Upper lobe of left lung (tissue), 6 donors: ENCODE data around the gene FBH1. TPM values are rescaled to one million over a fixed set of nuclear protein-coding genes. Genes with fewer than 3 reads are reported as not detected.
"Not testable (repeated sequence)": the region's sequence is repeated elsewhere in the genome, so short reads cannot be mapped to it uniquely, and the experiment has no call there.

ENCODE experiments used
- ATAC-seq, 2 donors: fragments of 200-7000 bp; cut with Tn5 transposase; one replicate each; pipeline ENCODE4 v1.9.1; 2022; ENCODE audit warnings: mild to moderate bottlenecking in 2 of 2, moderate library complexity in 2 of 2; ENCODE audit not compliant: low FRiP score in 2 of 2
- DNase-seq, 2 donors: peaks; one replicate each; pipeline ENCODE4 v3.0.0-alpha.2; 2019 to 2020
- H3K27ac ChIP-seq, 4 donors: fragments of 200-600 bp; sonication (generic); one replicate each; pipeline ENCODE4 v1.5.1; 2016 to 2019
- H3K27me3 ChIP-seq, 4 donors: fragments of 200-600 bp; sonication (generic); one replicate each; pipeline ENCODE4 v1.5.1; 2017 to 2019
- H3K36me3 ChIP-seq, 4 donors: fragments of 200-600 bp; sonication (generic); one replicate each; pipeline ENCODE4 v1.5.1; 2016 to 2019
- H3K4me1 ChIP-seq, 4 donors: fragments of 200-600 bp; sonication (generic); one replicate each; pipeline ENCODE4 v1.5.1; 2018 to 2019
- H3K4me3 ChIP-seq, 4 donors: fragments of 200-600 bp; sonication (generic); one replicate each; pipeline ENCODE4 v1.5.1; 2017 to 2019; ENCODE audit warnings: mild to moderate bottlenecking in 2 of 4, moderate library complexity in 1 of 4
- H3K9me3 ChIP-seq, 4 donors: fragments of 200-600 bp; sonication (generic); one replicate each; pipeline ENCODE4 v1.5.1; 2018 to 2019
- EP300 ChIP-seq, 4 donors: sonication (generic); formaldehyde crosslinking; IDR thresholded peaks; one replicate each; pipeline ENCODE4 v1.5.1; 2017; ENCODE audit warnings: antibody characterized with exemption in 4 of 4, control low read depth in 2 of 4
- POLR2A ChIP-seq, 4 donors: fragments of 450-650 bp; IDR thresholded peaks; one replicate each; pipeline ENCODE4 v1.5.1; 2016 to 2017; ENCODE audit warnings: antibody characterized with exemption in 4 of 4, mild to moderate bottlenecking in 2 of 4
- POLR2AphosphoS5 ChIP-seq, 2 donors: sonication (generic); formaldehyde crosslinking; IDR thresholded peaks; one replicate each; pipeline ENCODE4 v1.5.1; 2017; ENCODE audit warnings: antibody characterized with exemption in 2 of 2
- WGBS, 2 donors: methylation state at CpG; one replicate each; pipeline ENCODE4 v1.1.5; 2017 to 2018; 5-methylcytosine and 5-hydroxymethylcytosine counted together
- total RNA-seq, 6 donors: library from RNA; depleted of rRNA in 4 of 6; stranded (reverse); fragments of >200 nt in 4 of 6; gene quantifications; one replicate each; pipeline versions ENCODE4 v1.1.0 to v1.2.1, GENCODE V29; 2016 to 2021
- TF ChIP-seq, protein P1 (sequence below), 6 experiments: fragments of 450-650 bp in 4 of 6; fragments of 200-600 bp in 2 of 6; sonication (generic) in 2 of 6; IDR thresholded peaks; one replicate each; pipeline ENCODE4 v1.5.1; 2016 to 2019; ENCODE audit warnings: antibody characterized with exemption in 6 of 6
- donor health status: DM: no; HTN: no; CAD: no; lungs with moderate emphysema.
- donor health status: DM: no; HTN: yes; CAD: no; lungs with severe emphysema.

Gene FBH1
- total RNA-seq, 6 donors from 2014 or later = 62.4 to 186 (median 77.4) TPM

DNA sequence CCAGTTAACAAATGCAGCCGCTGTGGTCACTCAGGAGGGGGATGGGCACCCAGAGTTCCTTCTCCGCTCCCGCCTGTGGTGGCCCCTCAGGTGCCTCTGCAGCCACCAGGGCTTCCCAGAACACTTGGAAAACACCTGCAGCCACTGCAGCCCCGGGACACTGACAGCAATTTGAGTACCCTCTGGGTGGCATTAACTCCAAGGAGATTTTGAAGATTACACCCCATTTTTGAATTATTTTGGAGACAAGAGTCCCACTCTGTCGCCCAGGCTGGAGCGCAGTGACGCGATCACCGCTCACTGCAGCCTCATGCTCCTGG lies 55.1 kb downstream of the FBH1 start:
- peaks cover 59 to 76% (median 71%) of the 10 kb centered on the region in 4 donors for H3K4me1 ChIP-seq
- peak overlapping the region; percentile 26 to 45 (median 39) for H3K4me3 ChIP-seq
- DNase-seq = no peak
- no peaks in the 10 kb centered on the region for H3K27me3 ChIP-seq
- no peak for TF ChIP-seq EP300 (IDR thresholded peaks at IDR 0.05)
- TF ChIP-seq, protein P1, sequence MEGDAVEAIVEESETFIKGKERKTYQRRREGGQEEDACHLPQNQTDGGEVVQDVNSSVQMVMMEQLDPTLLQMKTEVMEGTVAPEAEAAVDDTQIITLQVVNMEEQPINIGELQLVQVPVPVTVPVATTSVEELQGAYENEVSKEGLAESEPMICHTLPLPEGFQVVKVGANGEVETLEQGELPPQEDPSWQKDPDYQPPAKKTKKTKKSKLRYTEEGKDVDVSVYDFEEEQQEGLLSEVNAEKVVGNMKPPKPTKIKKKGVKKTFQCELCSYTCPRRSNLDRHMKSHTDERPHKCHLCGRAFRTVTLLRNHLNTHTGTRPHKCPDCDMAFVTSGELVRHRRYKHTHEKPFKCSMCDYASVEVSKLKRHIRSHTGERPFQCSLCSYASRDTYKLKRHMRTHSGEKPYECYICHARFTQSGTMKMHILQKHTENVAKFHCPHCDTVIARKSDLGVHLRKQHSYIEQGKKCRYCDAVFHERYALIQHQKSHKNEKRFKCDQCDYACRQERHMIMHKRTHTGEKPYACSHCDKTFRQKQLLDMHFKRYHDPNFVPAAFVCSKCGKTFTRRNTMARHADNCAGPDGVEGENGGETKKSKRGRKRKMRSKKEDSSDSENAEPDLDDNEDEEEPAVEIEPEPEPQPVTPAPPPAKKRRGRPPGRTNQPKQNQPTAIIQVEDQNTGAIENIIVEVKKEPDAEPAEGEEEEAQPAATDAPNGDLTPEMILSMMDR (IDR thresholded peaks at IDR 0.05) = no peak
- TF ChIP-seq POLR2A (IDR thresholded peaks at IDR 0.05) = no peak
- H3K27ac ChIP-seq = peak overlapping the region; percentile 82 to 93 (median 86)
- H3K9me3 ChIP-seq = no peaks in the 10 kb centered on the region
- no peak for ATAC-seq
- no peaks in the 10 kb centered on the region for H3K36me3 ChIP-seq
- WGBS, 2 donors = 62 to 75% methylated on average over 8 to 9 of the region's 9 CpGs

DNA sequence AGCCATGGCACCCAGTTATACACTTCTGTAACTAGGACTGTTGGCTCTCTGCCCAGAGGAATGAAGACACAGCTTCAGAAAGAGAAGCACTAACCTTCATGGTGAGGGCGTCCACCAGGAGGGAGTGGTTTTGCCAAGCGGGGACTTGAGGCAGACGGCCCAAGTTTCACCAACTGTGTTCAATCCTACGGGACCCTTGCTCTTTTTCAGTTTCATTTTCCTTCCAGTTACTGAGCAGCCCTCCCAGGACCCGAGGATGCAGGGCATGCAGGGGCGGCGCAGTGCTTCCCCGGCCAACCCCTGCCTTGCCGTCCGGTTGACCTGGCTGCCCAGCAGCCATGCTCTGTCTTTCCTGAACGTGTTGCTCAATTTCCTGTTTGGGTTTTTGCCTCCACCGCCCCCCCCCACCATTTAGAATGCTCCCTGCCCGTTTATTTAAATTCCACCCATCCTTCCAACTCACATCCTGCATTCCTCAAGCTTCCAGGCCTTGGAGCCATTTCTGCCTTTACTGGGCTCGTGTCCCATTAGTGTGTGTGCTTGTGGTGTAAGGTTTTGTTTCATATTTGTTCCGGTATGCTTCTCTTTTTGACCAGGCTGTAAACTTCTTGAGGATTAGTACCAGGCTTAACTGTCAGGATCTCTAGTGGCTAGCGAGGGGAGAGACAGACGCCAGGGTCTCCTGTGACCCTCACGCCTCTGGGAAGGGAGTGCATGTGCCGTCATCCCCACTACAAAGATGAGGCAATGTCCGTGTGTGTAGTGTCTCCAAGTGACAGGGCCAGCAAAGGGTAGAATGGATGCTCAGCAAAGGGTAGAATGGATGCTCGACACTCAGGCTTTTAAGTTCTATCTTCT lies 55.7 kb downstream of the FBH1 start:
- peak overlapping the region; percentile 82 to 93 (median 86) for H3K27ac ChIP-seq
- TF ChIP-seq EP300 (IDR thresholded peaks at IDR 0.05) (peak in 2 of 4 donors; percentile 66 to 69), POLR2AphosphoS5 (IDR thresholded peaks at IDR 0.05) (peak; percentile 71 to 88), POLR2A (IDR thresholded peaks at IDR 0.05) (peak in 1 of 4 donors; percentile 47)
- TF ChIP-seq, protein P1 (IDR thresholded peaks at IDR 0.05) = no peak
- peak; percentile 57 to 79 for DNase-seq
- no peaks in the 10 kb centered on the region for H3K27me3 ChIP-seq
- H3K4me3 ChIP-seq = peak overlapping the region; percentile 26 to 45 (median 39)
- ATAC-seq = peak; percentile 23 to 54
- WGBS, 2 donors = 24 to 32% methylated on average over 20 to 21 of the region's 21 CpGs
- peaks cover 66 to 83% (median 77%) of the 10 kb centered on the region in 4 donors for H3K4me1 ChIP-seq
- H3K9me3 ChIP-seq = no peaks in the 10 kb centered on the region
- no peaks in the 10 kb centered on the region for H3K36me3 ChIP-seq

DNA sequence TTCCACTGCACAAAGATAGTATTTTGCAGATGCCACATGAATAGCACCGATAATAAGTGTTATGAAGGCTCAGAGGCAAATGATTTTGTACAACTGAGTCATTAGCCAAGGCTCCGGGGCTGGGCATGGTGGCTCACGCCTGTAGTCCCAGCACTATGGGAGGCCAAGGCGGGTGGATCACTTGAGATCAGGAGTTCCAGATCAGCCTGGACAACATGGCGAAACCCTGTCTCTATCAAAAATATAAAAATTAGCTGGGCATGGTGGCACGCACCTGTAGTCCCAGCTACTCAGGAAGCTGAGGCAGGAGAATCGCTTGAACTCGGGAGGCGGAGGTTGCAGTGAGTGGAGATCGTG lies 56.4 kb downstream of the FBH1 start:
- ATAC-seq, H3K27me3 ChIP-seq, DNase-seq, H3K36me3 ChIP-seq, H3K9me3 ChIP-seq: not testable (repeated sequence)
- peaks cover 71 to 81% (median 77%) of the 10 kb centered on the region in 4 donors for H3K4me1 ChIP-seq
- peak overlapping the region in 1 of 4 donors; percentile 45 for H3K4me3 ChIP-seq
- H3K27ac ChIP-seq = peak overlapping the region; percentile 82 to 93 (median 86)
- WGBS, 2 donors = 82 to 93% methylated on average over 10 of the region's 10 CpGs

DNA sequence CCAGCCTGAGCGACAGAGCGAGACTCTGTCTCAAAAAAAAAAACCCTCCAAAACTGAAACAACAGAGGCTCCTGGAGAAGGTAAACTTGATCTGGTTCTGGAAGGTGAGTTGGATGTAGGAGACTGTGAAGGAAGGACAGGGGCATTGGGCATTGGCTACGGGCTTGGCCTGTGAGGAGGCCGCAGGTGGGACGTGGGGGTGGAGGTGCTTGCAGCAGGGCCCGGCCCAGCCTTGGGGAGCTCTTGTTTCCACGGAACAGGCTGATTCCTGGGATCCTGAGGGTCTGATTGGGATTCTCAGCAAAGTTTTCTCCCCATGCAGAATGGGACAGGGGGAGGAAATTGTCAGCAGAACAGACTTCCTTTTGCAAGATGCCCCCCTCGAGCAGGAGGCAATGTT lies 56.7 kb downstream of the FBH1 start:
- WGBS, 2 donors = 87 to 88% methylated on average over 7 to 8 of the region's 8 CpGs
- Histone ChIP-seq H3K36me3 (peaks cover 0 to 2% (median 0%) of the 10 kb centered on the region in 4 donors), H3K27me3 (no peaks in the 10 kb centered on the region), H3K4me1 (peaks cover 70 to 81% (median 78%) of the 10 kb centered on the region in 4 donors), H3K4me3 (no peak overlapping the region), H3K9me3 (no peaks in the 10 kb centered on the region), H3K27ac (peak overlapping the region; percentile 82 to 93 (median 86))
- DNase-seq = no peak
- ATAC-seq = no peak
- TF ChIP-seq EP300 (IDR thresholded peaks at IDR 0.05) (no peak), POLR2A (IDR thresholded peaks at IDR 0.05) (no peak), POLR2AphosphoS5 (IDR thresholded peaks at IDR 0.05) (no peak)
- TF ChIP-seq, protein P1 (IDR thresholded peaks at IDR 0.05) = no peak

DNA sequence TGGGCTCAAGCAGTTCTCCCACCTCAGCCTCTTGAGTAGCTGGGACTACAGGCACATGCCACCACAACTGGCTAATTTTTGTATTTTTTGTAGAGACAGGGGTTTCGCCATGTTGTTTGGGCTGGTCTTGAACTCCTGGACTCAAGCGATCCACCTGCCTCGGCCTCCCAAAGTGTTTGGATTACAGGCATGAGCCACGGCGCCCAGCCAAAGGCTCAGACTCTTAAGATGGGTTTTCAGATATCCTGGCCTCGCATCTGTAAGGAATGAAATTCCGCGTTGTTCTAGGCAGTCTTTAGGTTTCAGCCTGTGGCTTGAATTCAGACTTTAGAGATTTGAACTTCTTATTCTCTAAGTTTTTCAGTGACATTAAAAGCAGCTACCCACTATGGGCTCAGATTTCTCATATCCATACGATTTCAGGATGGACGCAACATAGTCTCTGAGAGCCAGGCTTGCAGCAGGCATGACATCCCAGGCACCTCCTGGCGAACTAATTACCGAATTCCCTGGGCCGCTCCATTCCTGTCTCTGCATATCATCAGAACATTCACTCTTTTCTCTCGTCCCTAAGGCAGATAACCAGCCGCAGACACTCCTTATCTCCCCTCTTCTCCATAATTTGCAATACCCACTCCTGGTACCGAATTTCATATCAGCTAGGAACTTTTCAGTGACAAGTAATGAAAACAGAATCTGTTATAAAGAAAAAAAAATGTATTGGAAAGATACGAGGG lies 57.6 kb downstream of the FBH1 start:
- Histone ChIP-seq H3K27ac (peak overlapping the region; percentile 82 to 93 (median 86)), H3K36me3 (peaks cover 0 to 10% (median 2%) of the 10 kb centered on the region in 4 donors), H3K4me1 (peaks cover 63 to 76% (median 71%) of the 10 kb centered on the region in 4 donors), H3K27me3 (no peaks in the 10 kb centered on the region), H3K9me3 (no peaks in the 10 kb centered on the region), H3K4me3 (no peak overlapping the region)
- ATAC-seq (no peak), DNase-seq (no peak)
- TF ChIP-seq POLR2AphosphoS5 (IDR thresholded peaks at IDR 0.05) (no peak), POLR2A (IDR thresholded peaks at IDR 0.05) (no peak), EP300 (IDR thresholded peaks at IDR 0.05) (no peak)
- TF ChIP-seq, protein P1 (IDR thresholded peaks at IDR 0.05) = no peak
- WGBS, 2 donors = 94% methylated on average over 17 of the region's 17 CpGs
